H1 (cell line): Measurements from ENCODE around the gene STAM. TPM values are rescaled to one million over a fixed set of nuclear protein-coding genes. Genes with fewer than 3 reads are reported as not detected.
A peak's percentile ranks its signal among the peaks of the same experiment; 100 is the strongest.

Source experiments
- CTCF ChIA-PET: fragments of 300-600 bp; sonication (Branson Sonifier 250); formaldehyde crosslinking; loops from one replicate; lab custom pipeline; 2021; ENCODE audit not compliant: partially characterized antibody; lab: Charles Lee
- POLR2A ChIA-PET: fragments of 300-600 bp; sonication (Branson Sonifier 250); formaldehyde crosslinking; loops from one replicate; lab custom pipeline; 2021; ENCODE audit warnings: inconsistent platforms; ENCODE audit not compliant: partially characterized antibody; lab: Charles Lee
- DNase-seq, 2 experiments: peaks; one replicate each; pipeline versions ENCODE4 v3.0.0 to v3.0.0-alpha.2; 2010 to 2022; ENCODE audit warnings: low spot score in 2 of 2, low read depth in 1 of 2, mixed read lengths in 1 of 2
- FAIRE-seq: peaks from 2 replicates; lab custom pipeline; 2011; peaks lifted over from hg19 to GRCh38; lab: Jason Lieb, UNC
- H2AFZ ChIP-seq: 2 replicates; pipeline ENCODE4 v1.8.1; 2012; ENCODE audit warnings: low read length, inconsistent platforms
- H2AK5ac ChIP-seq: 2 replicates; pipeline ENCODE4 v1.6.1; 2013; ENCODE audit warnings: low read depth, low read length
- H2BK120ac ChIP-seq: replicated peaks from 2 replicates; pipeline ENCODE3; 2013; ENCODE audit warnings: low read depth, low read length, inconsistent platforms
- H2BK12ac ChIP-seq: 2 replicates; pipeline ENCODE4 v1.6.1; 2013; ENCODE audit warnings: low read depth, low read length
- H2BK15ac ChIP-seq: 2 replicates; pipeline ENCODE4 v1.6.1; 2013; ENCODE audit warnings: low read length
- H2BK20ac ChIP-seq: 2 replicates; pipeline ENCODE4 v1.6.1; 2013; ENCODE audit warnings: low read length
- H2BK5ac ChIP-seq: 2 replicates; pipeline ENCODE4 v1.6.1; 2013; ENCODE audit warnings: low read depth, low read length
- H3K14ac ChIP-seq: 2 replicates; pipeline ENCODE4 v1.6.1; 2013; ENCODE audit warnings: inconsistent platforms; ENCODE audit not compliant: insufficient read length
- H3K18ac ChIP-seq: 2 replicates; pipeline ENCODE4 v1.6.1; 2013; ENCODE audit warnings: low read length; ENCODE audit errors: extremely low read depth
- H3K23ac ChIP-seq: 2 replicates; pipeline ENCODE4 v1.6.1; 2013; ENCODE audit warnings: inconsistent platforms; ENCODE audit not compliant: insufficient read length
- H3K23me2 ChIP-seq: 2 replicates; pipeline ENCODE4 v1.6.1; 2013; ENCODE audit warnings: low read depth, low read length
- H3K27ac ChIP-seq: 2 replicates; pipeline ENCODE4 v1.6.1; 2011; ENCODE audit warnings: low read depth, low read length, inconsistent platforms
- H3K27me3 ChIP-seq, 4 experiments: replicated peaks in 1 of 4; 1 replicate in 1 of 4; 2 replicates in 3 of 4; pipeline versions ENCODE4 v1.6.1 to v1.8.1; 2011 to 2013; ENCODE audit warnings: low read length in 3 of 4, mild to moderate bottlenecking in 3 of 4, inconsistent platforms in 2 of 4, mixed read lengths in 2 of 4, moderate library complexity in 1 of 4; ENCODE audit not compliant: control insufficient read depth in 3 of 4, insufficient read depth in 3 of 4; ENCODE audit errors: extremely low read depth in 1 of 4
- H3K36me3 ChIP-seq, 4 experiments: 2 replicates each; pipeline versions ENCODE4 v1.6.1 to v1.8.1; 2011 to 2013; ENCODE audit warnings: mild to moderate bottlenecking in 4 of 4, low read length in 3 of 4, moderate library complexity in 2 of 4, control low read depth in 1 of 4, inconsistent platforms in 1 of 4; ENCODE audit not compliant: insufficient read depth in 4 of 4, control insufficient read depth in 2 of 4
- H3K4ac ChIP-seq: replicated peaks from 2 replicates; pipeline ENCODE3; 2013; ENCODE audit warnings: low read length, low read depth, mixed read lengths, inconsistent platforms; ENCODE audit not compliant: insufficient read length
- H3K4me1 ChIP-seq, 4 experiments: replicated peaks in 1 of 4; 1 replicate in 1 of 4; 2 replicates in 3 of 4; pipeline versions ENCODE4 v1.6.1 to v1.8.1; 2011 to 2013; ENCODE audit warnings: low read length in 3 of 4, inconsistent platforms in 2 of 4, mixed read lengths in 1 of 4; ENCODE audit not compliant: insufficient read depth in 4 of 4, control insufficient read depth in 3 of 4
- H3K4me2 ChIP-seq, 2 experiments: 2 replicates each; pipeline versions ENCODE4 v1.6.1 to v1.8.1; 2011 to 2013; ENCODE audit warnings: low read depth in 2 of 2, low read length in 2 of 2, control low read depth in 1 of 2, inconsistent platforms in 1 of 2, mild to moderate bottlenecking in 1 of 2; ENCODE audit not compliant: insufficient read depth in 1 of 2
- H3K4me3 ChIP-seq, 4 experiments: fragments of 200-600, 300-600 bp in 1 of 4; sonication (generic), shearing (Covaris generic), sonication (Bioruptor Twin) in 1 of 4; 2 replicates each; pipeline versions ENCODE4 v1.5.1 to v1.8.1; 2011 to 2016; ENCODE audit warnings: low read length in 4 of 4, low read depth in 3 of 4, control low read depth in 2 of 4, inconsistent platforms in 2 of 4, mild to moderate bottlenecking in 2 of 4, mixed read lengths in 1 of 4, moderate library complexity in 1 of 4; ENCODE audit not compliant: insufficient read depth in 2 of 4; ENCODE audit errors: extremely low read depth in 1 of 4
- H3K56ac ChIP-seq: replicated peaks from 2 replicates; pipeline ENCODE3; 2013; ENCODE audit warnings: low read depth, mild to moderate bottlenecking, mixed read lengths, low read length, inconsistent platforms; ENCODE audit not compliant: insufficient read length
- H3K79me1 ChIP-seq: 2 replicates; pipeline ENCODE4 v1.6.1; 2013; ENCODE audit warnings: low read depth, low read length, control low read depth
- H3K79me2 ChIP-seq, 2 experiments: 2 replicates each; pipeline versions ENCODE4 v1.6.1 to v1.8.1; 2012 to 2013; ENCODE audit warnings: low read length in 2 of 2, mild to moderate bottlenecking in 2 of 2, inconsistent platforms in 1 of 2; ENCODE audit not compliant: insufficient read depth in 2 of 2, control insufficient read depth in 1 of 2
- H3K9ac ChIP-seq, 4 experiments: replicated peaks in 1 of 4; 1 replicate in 1 of 4; 2 replicates in 3 of 4; pipeline versions ENCODE4 v1.6.1 to v1.8.1; 2011 to 2013; ENCODE audit warnings: low read depth in 3 of 4, low read length in 3 of 4, control low read depth in 2 of 4, mild to moderate bottlenecking in 2 of 4, moderate library complexity in 2 of 4, inconsistent platforms in 1 of 4; ENCODE audit errors: extremely low read depth in 1 of 4
- H3K9me3 ChIP-seq, 2 experiments: 2 replicates each; pipeline versions ENCODE4 v1.6.1 to v1.8.1; 2012 to 2013; ENCODE audit warnings: mild to moderate bottlenecking in 2 of 2, moderate library complexity in 2 of 2, control low read depth in 1 of 2, inconsistent platforms in 1 of 2, low read depth in 1 of 2, low read length in 1 of 2, mixed read lengths in 1 of 2; ENCODE audit not compliant: insufficient read depth in 2 of 2
- H4K20me1 ChIP-seq, 2 experiments: replicated peaks in 1 of 2; 2 replicates each; pipeline versions ENCODE3 to v1.8.1; 2011 to 2013; ENCODE audit warnings: inconsistent platforms in 2 of 2, low read length in 2 of 2, mild to moderate bottlenecking in 1 of 2; ENCODE audit not compliant: insufficient read depth in 2 of 2, control insufficient read depth in 1 of 2
- H4K5ac ChIP-seq: 2 replicates; pipeline ENCODE4 v1.6.1; 2013; ENCODE audit warnings: low read length, low read depth, mixed read lengths, inconsistent platforms; ENCODE audit not compliant: insufficient read length
- H4K8ac ChIP-seq: 2 replicates; pipeline ENCODE4 v1.8.0; 2013; ENCODE audit warnings: mild to moderate bottlenecking, moderate library complexity, low read length, inconsistent platforms; ENCODE audit not compliant: insufficient read depth; ENCODE audit errors: extremely low read depth
- H4K91ac ChIP-seq: replicated peaks from 2 replicates; pipeline ENCODE3; 2013; ENCODE audit warnings: low read length, mixed read lengths, inconsistent platforms; ENCODE audit not compliant: insufficient read length
- BCL11A ChIP-seq, 2 experiments: IDR thresholded peaks; one replicate each; pipeline ENCODE4 v1.6.1; 2011; ENCODE audit warnings: low read depth in 2 of 2, low read length in 2 of 2, mild to moderate bottlenecking in 2 of 2
- CTBP2 ChIP-seq: IDR thresholded peaks from 2 replicates; pipeline ENCODE4 v1.7.0; 2011; ENCODE audit warnings: borderline replicate concordance, mild to moderate bottlenecking, moderate library complexity, mixed read lengths, low read length; ENCODE audit not compliant: insufficient read depth, insufficient read length
- GTF2F1 ChIP-seq: IDR thresholded peaks from 2 replicates; pipeline ENCODE4 v1.6.1; 2012; ENCODE audit warnings: low read depth, low read length, improper control_type of control experiment, borderline replicate concordance
- HDAC2 ChIP-seq, 2 experiments: fragments of 300-600 bp in 1 of 2; sonication (generic) in 1 of 2; IDR thresholded peaks; 2 replicates each; pipeline ENCODE4 v1.6.1; 2011 to 2012; ENCODE audit warnings: low read depth in 2 of 2, low read length in 2 of 2, mild to moderate bottlenecking in 2 of 2, moderate library complexity in 2 of 2, borderline replicate concordance in 1 of 2, inconsistent platforms in 1 of 2
- HDAC6 ChIP-seq: IDR thresholded peaks from one replicate; pipeline ENCODE4 v1.7.1; 2012; ENCODE audit warnings: low read depth, mild to moderate bottlenecking, inconsistent platforms, low read length, moderate library complexity
- KDM4A ChIP-seq: IDR thresholded peaks from one replicate; pipeline ENCODE4 v1.7.1; 2012; ENCODE audit warnings: low read depth, mild to moderate bottlenecking, moderate library complexity, low read length, inconsistent platforms; ENCODE audit not compliant: severe bottlenecking
- NANOG ChIP-seq: IDR thresholded peaks from 2 replicates; pipeline ENCODE4 v1.6.1; 2011; ENCODE audit warnings: low read length, low read depth, mild to moderate bottlenecking, inconsistent platforms; ENCODE audit not compliant: insufficient read depth, poor library complexity, severe bottlenecking
- NRF1 ChIP-seq: IDR thresholded peaks from 2 replicates; pipeline ENCODE4 v1.6.1; 2011; ENCODE audit warnings: mild to moderate bottlenecking, low read depth, low read length, improper control_type of control experiment
- SP1 ChIP-seq: IDR thresholded peaks from 2 replicates; pipeline ENCODE4 v1.6.1; 2011; ENCODE audit warnings: low read depth, low read length
- SP2 ChIP-seq: IDR thresholded peaks from 2 replicates; pipeline ENCODE4 v1.6.1; 2012; ENCODE audit warnings: mild to moderate bottlenecking, low read length, inconsistent platforms
- YY1 ChIP-seq: IDR thresholded peaks from 2 replicates; pipeline ENCODE4 v1.6.1; 2011; ENCODE audit warnings: low read depth, mild to moderate bottlenecking, low read length
- WGBS, 2 experiments: shearing (Covaris generic) in 1 of 2; methylation state at CpG; one replicate each; pipeline versions ENCODE4 v1.1.6 to v1.1.7; 2013 to 2015; ENCODE audit warnings: low lambda C conversion rate in 2 of 2, mixed read lengths in 2 of 2, inconsistent platforms in 1 of 2, low coverage in 1 of 2, missing lambda C conversion rate in 1 of 2; ENCODE audit not compliant: insufficient replicate concordance in 2 of 2, insufficient coverage in 1 of 2, insufficient read length in 1 of 2; ENCODE audit errors: extremely low coverage in 1 of 2, missing lambda C conversion rate in 1 of 2; 5-methylcytosine and 5-hydroxymethylcytosine counted together
- polyA plus RNA-seq, 7 experiments: library from polyadenylated mRNA; depleted of rRNA in 3 of 7; stranded (reverse) in 5 of 7; unstranded in 2 of 7; fragments of >200 nt in 5 of 7; fragments of 200-250 nt in 2 of 7; gene quantifications; 1 replicate in 5 of 7; 2 replicates in 1 of 7; 4 replicates in 1 of 7; pipeline versions ENCODE4 v1.2.1 to v1.2.3, GENCODE V29; 2011 to 2013; ENCODE audit warnings: missing spikeins in 2 of 7, mixed read lengths in 2 of 7
- total RNA-seq: library from RNA; stranded (reverse); fragmentation: NEBNext Ultra II Directional; extraction: Animal tissue kit (Norgen Biotek cat#: 25700); gene quantifications from 2 replicates; pipeline ENCODE4 v1.2.1, GENCODE V29; 2021
- TF ChIP-seq, protein P1 (sequence below): IDR thresholded peaks from 2 replicates; pipeline ENCODE4 v1.6.1; 2012; ENCODE audit warnings: low read length, inconsistent platforms

STAM gene
- total and polyA plus RNA-seq, 2 of the 8 experiments (the other 6 are each of a cell fraction or from before 2014, with no cell fraction given): 22.0 to 27.8 TPM

DNA sequence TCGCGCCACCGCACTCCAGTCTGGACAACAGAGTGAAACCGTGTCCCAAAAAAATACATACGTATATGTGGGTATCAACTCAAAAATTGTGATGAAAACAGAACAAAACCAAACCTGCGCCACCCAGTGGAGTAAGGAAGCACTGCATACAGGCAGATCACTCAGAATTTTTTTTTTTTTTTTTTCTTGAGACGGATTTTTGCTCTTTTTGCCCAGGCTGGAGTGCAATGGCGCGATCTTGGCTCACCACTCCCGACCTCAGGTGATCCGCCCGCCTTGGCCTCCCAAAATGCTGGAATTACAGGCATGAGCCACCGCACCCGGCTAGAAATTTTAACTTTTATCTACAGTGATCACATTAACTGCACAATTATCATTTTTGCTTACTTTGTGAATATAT is 99.0 kb downstream of the STAM start:
- H3K79me2 ChIP-seq: no peaks in the 10 kb centered on the region
- H3K4me1 ChIP-seq: no peaks in the 10 kb centered on the region
- no peak overlapping the region for H3K56ac ChIP-seq
- H4K91ac ChIP-seq: no peak overlapping the region
- H3K23ac ChIP-seq: no peak overlapping the region
- no peak overlapping the region for H2BK15ac ChIP-seq
- H3K9ac ChIP-seq: no peak overlapping the region
- H3K23me2 ChIP-seq: no peaks in the 10 kb centered on the region
- no peak overlapping the region for H3K4me3 ChIP-seq
- no peaks in the 10 kb centered on the region for H3K9me3 ChIP-seq
- no peak overlapping the region for H3K18ac ChIP-seq
- no peaks in the 10 kb centered on the region for H3K79me1 ChIP-seq
- no peak overlapping the region for H2BK120ac ChIP-seq
- no peak overlapping the region for H2AK5ac ChIP-seq
- peak in 1 of 2 experiments; percentile 84 for DNase-seq
- H4K8ac ChIP-seq: no peak overlapping the region; the same call in 1 of the 2 replicates
- no peak overlapping the region for H2BK12ac ChIP-seq
- ChIA-PET POLR2A (interaction anchor here (1.2 kb wide), 1 partner anchor 18 kb away, joined by 3 read pairs; no protein-coding TSS in a partner anchor), CTCF (interaction anchor here (0.6 to 2.3 kb wide), 19 partner anchors 11 to 492 kb away, joined by 3 to 9 read pairs (median 3); no protein-coding TSS in a partner anchor)
- no peak overlapping the region for H2BK20ac ChIP-seq
- WGBS, 2 experiments: 38% methylated on average over 13 of the region's 14 CpGs; no CpG with 5 or more reads in 1 of the 2 experiments
- no peak overlapping the region for H3K4ac ChIP-seq
- H3K14ac ChIP-seq: no peak overlapping the region
- no peak overlapping the region for H4K5ac ChIP-seq
- H3K27me3 ChIP-seq: no peaks in the 10 kb centered on the region; a peak in 1 of 7 replicates
- no peak for FAIRE-seq
- H4K20me1 ChIP-seq: no peaks in the 10 kb centered on the region
- H3K4me2 ChIP-seq: peak overlapping the region in 1 of 2 experiments; percentile 34; a peak in 1 of 4 replicates
- no peaks in the 10 kb centered on the region for H3K36me3 ChIP-seq
- no peak overlapping the region for H3K27ac ChIP-seq
- H2AFZ ChIP-seq: no peak overlapping the region
- H2BK5ac ChIP-seq: no peak overlapping the region
- TF ChIP-seq NRF1: no peak
- no peak for TF ChIP-seq BCL11A (IDR thresholded peaks at IDR 0.05; ENCODE audit: low read depth in 2 of 2, low read length in 2 of 2)
- TF ChIP-seq SP1: no peak
- TF ChIP-seq CTBP2: no peak
- no peak for TF ChIP-seq SP2
- TF ChIP-seq KDM4A: no peak
- no peak for TF ChIP-seq GTF2F1
- TF ChIP-seq HDAC2 (IDR thresholded peaks at IDR 0.05; ENCODE audit: borderline replicate concordance in 1 of 2, low read depth in 2 of 2, low read length in 2 of 2): no peak
- TF ChIP-seq, protein P1, sequence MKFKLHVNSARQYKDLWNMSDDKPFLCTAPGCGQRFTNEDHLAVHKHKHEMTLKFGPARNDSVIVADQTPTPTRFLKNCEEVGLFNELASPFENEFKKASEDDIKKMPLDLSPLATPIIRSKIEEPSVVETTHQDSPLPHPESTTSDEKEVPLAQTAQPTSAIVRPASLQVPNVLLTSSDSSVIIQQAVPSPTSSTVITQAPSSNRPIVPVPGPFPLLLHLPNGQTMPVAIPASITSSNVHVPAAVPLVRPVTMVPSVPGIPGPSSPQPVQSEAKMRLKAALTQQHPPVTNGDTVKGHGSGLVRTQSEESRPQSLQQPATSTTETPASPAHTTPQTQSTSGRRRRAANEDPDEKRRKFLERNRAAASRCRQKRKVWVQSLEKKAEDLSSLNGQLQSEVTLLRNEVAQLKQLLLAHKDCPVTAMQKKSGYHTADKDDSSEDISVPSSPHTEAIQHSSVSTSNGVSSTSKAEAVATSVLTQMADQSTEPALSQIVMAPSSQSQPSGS: no peak
- no peak for TF ChIP-seq NANOG
- TF ChIP-seq HDAC6: no peak
- 0 out of 2 replicates have a peak, but pooled peaks have one; percentile 57 for TF ChIP-seq YY1
